Measurements from ENCODE around the gene KLF16. TPM values are rescaled to one million over a fixed set of nuclear protein-coding genes. Genes with fewer than 3 reads are reported as not detected.

Gene KLF16
- total RNA-seq, 1 donor from 2014 or later = 18.9 TPM

DNA sequence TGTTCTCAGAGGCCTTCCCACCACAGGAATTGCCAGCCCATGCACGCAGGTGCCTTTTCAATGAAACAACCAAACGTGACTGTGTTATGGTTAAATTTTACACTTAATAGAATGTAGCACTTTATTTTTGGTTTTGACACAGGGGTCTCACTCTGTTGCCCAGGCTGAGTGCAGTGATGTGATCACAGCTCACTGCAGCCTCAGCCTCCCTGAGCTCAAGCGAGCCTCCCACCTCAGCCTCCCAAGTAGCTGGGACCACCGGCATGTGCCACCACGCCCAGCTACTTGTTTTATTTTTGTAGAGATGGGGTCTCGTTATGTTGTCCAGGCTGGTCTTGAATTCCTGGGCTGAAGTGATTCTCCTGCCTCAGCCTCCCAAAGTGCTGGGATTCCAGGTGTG lies 58.5 kb downstream of the KLF16 start:
- no peak for DNase-seq (ENCODE audit: low read depth, low spot score)
- Mint-ChIP-seq H3K4me3 (no peak overlapping the region), H3K9me3 (no peaks in the 10 kb centered on the region), H3K27ac (ENCODE audit: unreplicated experiment) (no peak overlapping the region), H3K27me3 (ENCODE audit: low read depth) (peaks cover 3% of the 10 kb centered on the region), H3K36me3 (ENCODE audit: low read depth) (no peaks in the 10 kb centered on the region), H3K4me1 (no peaks in the 10 kb centered on the region)
- TF ChIP-seq CTCF (conservative IDR thresholded peaks at IDR 0.05) = no peak

Small RNAs within 50 kb of the gene (microRNA-seq; reads per million reads assigned to microRNA genes)
- gene MIR1909 = 20.7 reads per million, percentile 34 among the genes with 10 or more reads in this experiment

Other genes with a start within 250 kb of the KLF16 start
- 348 and 354 TPM in 2 replicates for gene TCF3, start 211.0 kb downstream of the KLF16 start, total RNA-seq
- gene ONECUT3, start 110.1 kb downstream of the KLF16 start, total RNA-seq = 0.93 and 1.0 TPM in 2 replicates
- 1.1 and 1.5 TPM in 2 replicates for gene ATP8B3, start 51.3 kb downstream of the KLF16 start, total RNA-seq
- 40.8 and 45.3 TPM in 2 replicates for gene REXO1, start 15.1 kb downstream of the KLF16 start, total RNA-seq
- gene ABHD17A, start 21.9 kb upstream of the KLF16 start, total RNA-seq = 73.9 and 74.1 TPM in 2 replicates
- gene ADAT3, start 41.8 kb upstream of the KLF16 start, total RNA-seq = 13.7 and 14.1 TPM in 2 replicates
- gene SCAMP4, start 41.8 kb upstream of the KLF16 start, total RNA-seq = 71.2 and 79.9 TPM in 2 replicates
- 130 and 133 TPM in 2 replicates for gene CSNK1G2, start 77.6 kb upstream of the KLF16 start, total RNA-seq
- 138 and 142 TPM in 2 replicates for gene BTBD2, start 152.1 kb upstream of the KLF16 start, total RNA-seq
- 115 and 123 TPM in 2 replicates for gene MKNK2, start 187.7 kb upstream of the KLF16 start, total RNA-seq
- 40.0 and 42.1 TPM in 2 replicates for gene MOB3A, start 232.7 kb upstream of the KLF16 start, total RNA-seq
- gene IZUMO4, start 233.3 kb upstream of the KLF16 start, total RNA-seq = 5.5 and 5.6 TPM in 2 replicates